Dedifferentiated amniotic fluid mesenchymal stem cell (primary cell): Measurements from ENCODE around the gene IGLL1.
"Not testable (repeated sequence)": the region's sequence is repeated elsewhere in the genome, so short reads cannot be mapped to it uniquely, and the experiment has no call there.

Experiments used
- DNase-seq: peaks from one replicate; pipeline ENCODE4 v3.0.0-alpha.2; 2016; ENCODE audit errors: extremely low spot score

IGLL1 gene

DNA sequence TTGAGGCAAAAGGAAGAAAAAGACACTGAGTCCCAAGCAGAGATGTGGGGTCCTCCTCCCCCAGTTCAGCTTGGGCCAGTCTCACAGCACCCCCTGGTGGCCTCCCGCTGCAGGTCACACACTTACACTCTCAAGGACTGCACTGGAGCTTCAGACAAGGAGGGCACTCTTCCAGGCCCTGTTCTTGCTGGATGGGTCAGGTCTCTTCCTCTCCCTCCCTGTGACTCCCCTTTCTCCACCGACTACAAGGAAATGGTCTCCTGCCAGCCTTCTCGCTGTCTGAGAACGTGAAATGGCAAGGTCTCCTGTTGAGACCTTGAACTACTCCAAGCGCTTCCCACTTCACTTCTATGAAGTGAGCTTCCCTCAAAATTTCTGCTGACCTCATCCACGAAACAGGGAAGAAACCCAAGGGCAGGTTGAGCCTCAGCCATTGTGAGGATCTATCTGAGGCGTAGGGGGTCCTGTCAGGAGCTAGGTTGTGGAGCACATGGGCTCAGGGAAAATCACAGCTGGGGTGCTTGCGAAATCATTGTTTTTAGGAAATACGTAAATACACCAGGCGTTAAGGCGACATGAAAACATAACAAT, 11.2 kb upstream of the IGLL1 start:
- DNase-seq, result no peak

DNA sequence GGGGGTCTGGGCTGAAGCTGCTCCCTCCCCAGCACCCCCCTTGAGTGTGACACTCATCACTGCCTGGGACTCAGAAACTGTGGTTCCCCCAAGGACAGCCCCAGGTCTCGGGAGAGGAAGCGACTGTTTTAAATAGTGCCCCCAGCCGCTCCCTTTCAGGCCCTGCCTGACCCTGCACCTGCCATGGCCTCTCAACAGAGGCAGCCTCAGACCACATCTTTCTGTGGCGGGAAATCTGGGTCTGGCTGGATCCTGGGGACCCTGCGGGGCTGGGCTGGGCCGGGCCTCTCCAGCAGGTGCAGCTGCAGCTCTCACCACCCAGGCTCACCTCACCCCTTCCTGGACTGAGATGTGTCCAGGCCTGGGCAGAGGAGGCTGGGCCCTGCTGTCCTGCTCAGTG, 3.7 kb upstream of the IGLL1 start:
- DNase-seq, result no peak

DNA sequence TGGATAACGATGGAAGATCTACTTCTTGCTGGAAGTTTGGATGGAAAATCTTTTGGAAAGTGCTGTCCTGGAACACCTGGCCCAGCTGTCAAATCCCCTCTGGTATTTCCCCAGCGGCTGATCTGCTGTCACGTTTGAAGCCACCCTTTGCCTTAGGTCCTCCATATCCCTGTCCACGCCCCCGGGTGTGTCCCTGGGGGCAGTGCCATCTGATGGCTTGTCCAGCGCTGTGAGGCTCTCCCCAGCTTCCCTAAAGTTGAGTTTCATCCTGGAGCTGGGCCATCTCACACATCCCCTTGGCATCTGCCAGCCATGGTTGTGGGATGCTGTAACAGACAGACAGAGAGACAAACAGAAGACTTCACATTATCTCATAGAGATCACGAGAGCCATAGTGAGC, 3.1 kb upstream of the IGLL1 start:
- no peak for DNase-seq

DNA sequence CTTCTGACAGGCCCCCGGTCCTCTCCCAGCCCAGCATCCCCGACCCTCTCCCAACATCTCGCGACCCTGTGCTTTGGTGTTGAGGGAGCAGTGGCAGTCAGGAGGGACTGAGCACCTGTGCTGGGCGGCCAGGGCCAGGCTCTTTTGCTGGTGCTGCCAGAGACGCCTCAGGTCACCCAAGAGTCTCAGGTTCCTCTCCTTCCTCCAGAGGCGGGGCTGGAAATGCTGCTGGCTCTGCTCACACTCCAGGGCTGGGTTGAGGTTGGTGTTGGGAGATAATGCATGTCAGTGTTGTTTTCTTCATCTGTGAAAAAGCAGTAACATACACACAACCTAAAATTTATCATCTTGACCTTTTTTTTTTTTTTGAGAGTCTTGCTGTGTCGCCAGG, 1.2 kb upstream of the IGLL1 start:
- DNase-seq, result no peak

DNA sequence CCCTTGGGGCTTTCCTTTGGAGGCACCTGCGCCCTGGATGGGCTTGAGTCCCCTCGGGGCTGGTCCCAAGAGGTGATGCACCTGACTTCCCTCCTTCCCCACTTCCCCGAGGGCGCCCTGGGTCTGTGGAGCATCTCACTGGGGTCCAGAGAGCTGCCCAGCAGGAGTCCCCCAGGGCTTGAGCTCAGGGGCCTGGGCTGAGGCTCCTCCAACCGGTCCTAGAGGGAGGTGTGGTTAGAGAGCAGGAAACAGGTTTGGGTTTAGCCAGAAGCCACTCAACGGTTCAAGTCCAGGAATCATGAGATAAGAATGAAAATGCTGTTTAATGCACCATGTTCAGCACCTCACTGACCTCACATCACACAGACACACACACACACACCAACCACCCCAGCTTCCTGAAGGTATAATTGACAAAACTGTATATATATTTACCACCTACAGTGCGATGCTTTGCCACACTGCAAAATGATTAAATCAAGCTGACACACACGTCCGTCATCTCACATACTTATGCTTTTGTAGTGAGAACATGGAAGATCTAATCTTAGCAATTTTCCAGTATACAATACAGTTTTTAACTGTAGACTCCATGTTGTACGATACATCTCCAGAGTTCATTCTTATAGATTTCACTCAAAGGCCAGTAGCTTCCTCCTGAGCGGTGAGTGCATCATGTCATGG, 628 bp upstream of the IGLL1 start:
- DNase-seq, result no peak

DNA sequence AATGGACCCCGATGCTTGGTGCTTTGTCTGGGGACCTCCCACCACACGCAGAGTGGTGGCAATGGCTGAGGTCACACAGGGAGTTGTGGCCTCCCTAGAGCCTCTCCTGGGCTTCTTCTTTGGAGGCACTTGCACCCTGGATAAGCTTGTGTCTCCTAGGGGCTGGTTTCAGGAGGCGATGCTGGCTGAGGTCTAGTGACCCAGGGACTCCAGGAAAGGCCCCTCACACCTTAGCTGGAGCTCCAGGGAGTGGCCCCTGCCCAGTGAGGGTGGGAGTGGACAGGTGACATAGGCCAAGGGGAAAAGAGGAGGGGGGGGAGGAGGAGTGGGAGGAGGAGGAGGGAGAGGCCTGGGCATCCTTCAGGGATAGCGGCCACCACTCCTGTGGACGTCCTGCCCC, 810 bp downstream of the IGLL1 start:
- DNase-seq, result no peak

DNA sequence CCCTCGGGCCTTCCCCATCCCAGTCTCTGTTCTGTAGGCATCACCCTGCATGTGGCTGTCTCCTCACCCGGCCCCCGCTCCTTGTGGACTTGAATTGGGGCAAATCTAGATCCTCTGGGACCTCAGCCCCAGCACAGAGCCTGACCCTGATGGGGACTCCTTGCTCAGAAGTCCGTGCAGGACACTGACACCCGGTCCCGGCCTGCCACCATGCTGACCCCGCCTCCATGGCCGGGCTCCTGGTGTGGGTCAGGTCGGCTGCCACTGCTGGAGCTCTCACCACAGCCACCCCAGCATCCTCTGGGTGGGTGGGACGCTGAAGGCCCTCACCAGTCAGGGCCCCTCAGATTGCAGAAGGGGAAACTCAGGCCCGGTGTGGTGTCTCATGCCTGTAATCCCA, 1.8 kb downstream of the IGLL1 start:
- no peak for DNase-seq

DNA sequence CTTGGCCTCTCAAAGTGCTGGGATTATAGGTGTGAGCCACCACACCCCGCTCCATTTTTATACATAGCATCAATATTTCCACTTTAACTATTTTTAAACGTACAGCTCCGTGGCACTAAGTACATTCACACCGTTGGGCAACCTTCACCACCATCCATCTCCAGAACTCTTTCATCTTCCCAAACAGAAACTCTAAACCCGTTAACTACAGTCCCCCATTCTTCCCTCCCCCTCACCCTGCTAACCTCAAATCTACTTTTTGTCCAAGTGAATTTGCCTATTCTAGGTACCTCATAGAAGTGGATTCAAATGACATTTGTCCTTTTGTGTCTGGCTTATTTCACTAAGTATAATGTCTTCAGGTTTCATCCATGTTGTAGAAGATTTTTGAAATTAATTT, 3.4 kb downstream of the IGLL1 start:
- DNase-seq, result no peak

DNA sequence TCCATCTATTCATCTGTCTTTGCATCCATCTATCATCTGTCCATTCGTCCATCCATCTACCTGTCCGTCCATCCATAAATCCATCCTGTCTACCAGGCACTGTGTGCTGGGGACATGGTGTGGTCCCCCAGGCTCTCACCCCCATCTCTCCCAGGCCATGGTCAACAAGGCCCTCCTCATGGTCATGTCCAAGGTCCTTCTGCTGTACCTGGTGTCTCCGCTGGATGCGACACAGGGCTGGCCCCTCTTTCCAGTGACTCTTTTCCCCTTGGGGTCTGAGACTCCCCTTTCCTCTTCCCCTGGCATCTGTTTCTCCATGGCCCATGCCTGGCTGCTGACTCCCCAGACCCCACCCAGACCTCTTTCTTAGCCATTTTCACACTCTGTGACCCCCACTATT, 4.5 kb downstream of the IGLL1 start:
- DNase-seq, result no peak

DNA sequence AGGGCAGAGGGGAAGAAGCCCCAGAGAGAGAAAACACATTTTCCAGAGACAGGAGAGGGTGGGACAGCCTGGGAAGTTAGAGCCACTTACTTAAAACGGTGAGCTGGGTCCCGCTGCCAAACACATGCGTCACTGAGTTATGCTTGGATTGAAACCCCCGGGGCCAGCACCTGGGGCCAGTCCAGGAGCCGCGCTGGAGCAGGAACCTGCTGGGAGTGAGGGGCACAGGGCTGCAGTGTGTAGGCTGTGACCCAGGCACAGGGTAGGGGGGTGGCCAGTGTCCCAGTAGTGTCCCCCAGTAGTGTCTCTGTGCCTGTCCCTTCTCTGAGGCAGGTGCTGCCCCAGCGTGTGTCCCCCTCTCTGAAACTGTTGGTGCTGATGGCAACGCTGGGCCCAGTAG, 5.2 kb downstream of the IGLL1 start:
- DNase-seq, result no peak

DNA sequence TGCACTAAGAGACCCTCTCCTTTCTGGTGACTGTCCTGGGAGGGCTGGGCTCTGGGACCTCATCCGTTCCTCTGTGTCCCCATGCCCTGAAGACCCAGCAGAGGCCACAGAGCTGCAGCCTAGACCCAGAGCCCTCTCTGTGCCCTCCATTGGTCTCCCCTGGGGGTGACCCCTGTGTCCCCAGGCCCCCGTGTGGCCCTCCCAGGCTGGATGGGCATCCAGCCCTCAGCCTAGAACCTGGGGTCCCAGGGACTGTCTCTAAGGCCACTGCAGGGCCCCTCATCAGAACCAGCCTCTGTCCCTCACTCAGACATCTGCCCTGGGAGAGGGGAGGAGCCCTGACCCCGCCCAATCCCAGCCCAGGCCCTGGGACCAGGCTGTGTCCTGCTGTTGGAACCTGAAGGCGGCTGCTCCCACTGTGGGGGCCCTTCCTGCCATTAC, 5.7 kb downstream of the IGLL1 start:
- DNase-seq, result no peak

DNA sequence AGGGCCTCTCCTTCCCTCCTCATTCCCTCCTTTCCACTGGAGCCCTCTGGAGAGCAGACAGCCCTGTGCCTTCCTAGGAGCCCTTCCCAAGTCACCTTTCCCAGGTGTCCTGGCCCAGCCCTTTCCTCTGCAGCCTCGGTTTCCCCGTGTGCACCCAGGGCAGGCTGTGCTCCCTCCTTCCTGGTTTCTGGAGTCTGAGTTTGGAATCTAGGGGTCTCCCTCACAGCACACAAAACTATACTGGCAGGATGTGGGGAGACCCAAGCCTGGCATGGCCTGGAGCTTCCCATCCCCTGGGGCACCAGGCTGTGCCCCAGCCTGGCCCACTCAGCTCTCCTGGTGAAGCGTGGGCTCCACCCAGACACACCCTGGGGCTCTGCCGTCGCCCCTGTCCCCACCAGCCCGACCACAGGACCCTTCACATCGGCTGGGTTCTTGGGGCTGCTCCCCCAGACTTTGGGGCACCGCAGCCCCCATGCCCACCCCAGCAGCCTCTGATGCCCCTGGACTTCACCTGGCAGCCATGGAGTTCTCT, 6.3 kb downstream of the IGLL1 start:
- not testable (repeated sequence) for DNase-seq

DNA sequence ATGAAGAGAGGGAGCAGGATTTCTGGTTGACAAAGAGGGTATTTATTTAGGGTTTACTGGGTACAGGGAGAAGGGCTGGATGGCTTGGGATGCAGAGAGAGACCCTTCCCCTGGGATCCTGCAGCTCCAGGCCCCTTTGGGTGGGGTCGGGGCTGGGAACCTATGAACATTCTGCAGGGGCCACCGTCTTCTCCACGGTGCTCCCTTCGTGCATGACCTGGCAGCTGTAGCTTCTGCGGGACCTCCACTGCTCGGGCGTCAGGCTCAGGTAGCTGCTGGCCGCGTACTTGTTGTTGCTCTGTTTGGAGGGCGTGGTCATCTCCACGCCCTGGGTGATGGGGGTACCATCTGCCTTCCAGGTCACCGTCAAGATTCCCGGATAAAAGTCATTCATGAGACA, 7.0 kb downstream of the IGLL1 start:
- DNase-seq, result not testable (repeated sequence)

DNA sequence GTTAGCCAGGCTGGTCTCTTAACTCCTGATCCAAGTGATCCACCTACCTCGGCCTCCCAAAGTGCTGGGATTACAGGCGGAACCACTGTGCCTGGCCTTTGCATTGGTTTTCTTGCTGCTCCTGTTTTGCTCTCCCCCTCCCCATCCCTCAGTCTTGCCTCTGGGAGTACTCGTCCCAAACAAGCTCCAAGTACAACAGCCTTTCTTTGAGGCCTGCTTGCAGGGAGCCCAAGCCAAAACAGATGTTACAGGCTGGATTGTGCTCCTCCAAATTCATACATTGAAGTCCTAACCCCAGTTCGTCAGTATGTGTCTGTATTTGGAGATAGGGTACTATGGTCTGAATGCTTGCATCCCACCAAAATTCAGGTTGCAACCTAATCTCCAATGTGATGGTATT, 8.6 kb downstream of the IGLL1 start:
- DNase-seq, result no peak

DNA sequence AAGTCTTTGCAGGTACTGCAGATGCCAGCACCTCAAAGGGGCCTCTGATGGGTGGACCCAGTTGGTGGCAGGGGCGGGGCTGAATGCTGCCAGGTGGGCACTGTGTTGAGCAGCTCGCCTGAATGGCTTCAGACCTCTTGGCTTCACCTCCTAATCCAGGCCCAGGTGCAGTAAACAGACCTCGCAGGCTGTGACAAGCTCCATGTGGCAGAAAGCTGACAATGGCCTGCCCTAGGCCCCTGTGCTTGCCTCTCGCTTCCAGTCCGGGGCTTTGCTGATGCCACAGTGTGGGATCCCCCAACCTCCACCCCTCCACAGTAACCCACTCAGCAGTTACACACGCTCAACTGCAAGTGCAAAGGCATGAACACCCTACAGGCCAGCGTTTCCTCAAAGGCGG, 9.4 kb downstream of the IGLL1 start:
- DNase-seq, result no peak

DNA sequence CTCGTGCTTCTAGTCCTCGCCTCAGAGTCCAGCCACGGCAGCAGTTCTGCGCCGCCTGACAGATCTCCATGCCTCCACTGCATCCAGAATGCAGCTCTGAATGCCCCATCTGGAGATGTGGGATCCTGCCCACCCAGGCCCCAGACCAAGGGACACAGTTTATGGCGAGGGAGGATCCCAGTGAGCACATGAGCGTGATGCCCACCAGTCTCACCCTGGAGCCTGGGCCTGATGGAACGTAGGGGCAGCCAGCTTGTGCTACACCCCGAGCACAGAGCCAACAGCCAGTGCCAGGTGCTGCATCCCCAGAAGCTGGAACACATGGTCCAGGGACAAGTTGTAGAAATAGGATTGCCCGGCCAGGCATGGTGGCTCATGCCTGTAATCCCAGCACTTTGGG, 10.4 kb downstream of the IGLL1 start:
- no peak for DNase-seq

DNA sequence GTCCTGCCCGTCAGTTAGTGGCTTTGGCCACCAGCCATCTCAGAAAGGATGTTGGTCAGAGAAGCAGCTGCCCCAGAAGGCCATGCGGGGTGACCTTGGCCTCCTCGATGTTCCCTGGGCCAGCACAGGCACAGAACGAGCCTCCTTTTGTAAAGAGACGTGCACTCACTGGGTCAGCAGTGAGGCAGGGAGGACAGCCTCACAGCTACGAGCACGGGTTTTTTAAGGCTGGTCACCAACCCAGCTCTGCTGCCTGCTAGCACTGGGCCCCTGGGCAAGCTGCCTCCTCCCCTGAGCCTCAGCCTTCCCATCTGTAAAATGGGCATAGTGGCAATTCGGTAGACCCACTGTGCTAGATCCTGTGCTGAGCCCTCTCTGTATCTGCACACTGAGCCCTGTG, 10.8 kb downstream of the IGLL1 start:
- no peak for DNase-seq

DNA sequence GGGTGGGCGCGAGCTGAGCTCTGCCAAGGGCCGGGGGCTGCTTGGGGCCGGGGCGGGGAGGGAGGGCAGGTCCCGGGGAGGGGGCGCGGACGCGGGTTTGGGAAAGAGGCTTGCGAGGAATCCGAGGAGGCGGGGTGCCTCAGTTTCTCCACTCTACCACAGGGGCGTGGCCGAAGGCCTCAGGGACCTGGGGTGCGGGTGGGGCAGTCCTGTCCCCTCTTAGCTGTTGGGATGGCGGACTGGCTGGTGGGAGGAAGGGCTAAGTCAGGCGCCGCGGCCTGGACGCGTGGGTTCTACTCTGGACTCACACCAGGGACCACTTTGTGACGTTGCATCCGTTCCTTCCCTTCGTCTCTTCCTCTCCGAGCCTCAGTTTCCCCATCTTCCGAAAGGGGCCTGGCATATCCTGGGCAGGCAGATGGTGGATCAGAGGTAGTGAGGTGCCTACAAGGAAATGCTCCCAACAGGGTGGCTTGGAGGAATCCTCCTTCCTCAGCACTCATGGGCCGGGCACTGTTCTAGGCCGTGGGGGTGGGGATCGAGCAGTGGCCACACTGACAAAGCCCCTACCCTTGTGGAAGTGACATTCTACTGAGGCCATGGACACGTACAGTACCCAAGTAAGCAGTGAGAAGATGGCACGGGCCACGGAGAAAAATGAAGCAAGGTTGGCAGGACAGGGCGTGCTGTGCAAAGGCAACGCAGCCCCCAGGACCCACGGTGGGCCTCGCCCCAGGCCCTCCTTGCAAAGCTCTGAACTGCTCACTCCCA, 13.2 kb downstream of the IGLL1 start:
- DNase-seq, result no peak

DNA sequence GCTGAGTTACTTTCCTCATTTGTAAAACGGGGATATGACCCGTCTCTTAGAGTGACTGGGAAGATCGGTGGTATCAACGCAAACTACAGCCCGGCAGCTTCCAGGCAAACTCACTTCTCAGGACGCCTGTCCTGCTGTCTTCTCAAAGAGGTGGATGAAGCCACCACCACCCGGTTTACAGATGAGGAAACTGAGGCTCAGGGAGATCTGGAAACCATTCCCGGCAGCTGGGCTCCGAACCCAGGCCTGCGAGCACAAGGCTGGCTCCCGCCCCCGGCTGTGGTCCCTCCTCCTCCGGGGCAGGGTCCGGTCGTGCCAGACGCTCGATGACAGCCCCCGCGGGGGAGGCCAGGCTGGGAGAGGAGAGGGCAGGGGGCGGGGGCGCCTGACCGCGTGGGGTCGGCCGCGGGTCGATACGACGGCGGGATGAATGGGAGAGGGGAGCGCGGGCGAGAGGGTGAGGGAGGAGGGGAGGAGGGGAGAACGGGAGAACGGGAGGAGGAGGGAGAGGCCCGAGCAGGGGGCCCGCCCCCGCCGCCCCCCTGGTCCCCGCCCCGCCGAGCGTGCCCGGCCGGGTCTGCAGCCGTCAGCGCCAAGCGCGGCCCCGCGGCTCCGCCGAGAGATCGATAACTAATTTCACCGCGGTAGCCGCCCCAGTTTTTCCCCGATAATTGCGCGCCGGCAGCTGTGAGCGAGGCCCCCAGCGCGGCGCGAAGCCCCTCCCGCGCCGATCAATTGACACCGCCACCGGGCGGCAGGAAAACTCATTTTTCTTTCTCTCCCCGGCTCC, 14.0 kb downstream of the IGLL1 start:
- DNase-seq, result no peak

DNA sequence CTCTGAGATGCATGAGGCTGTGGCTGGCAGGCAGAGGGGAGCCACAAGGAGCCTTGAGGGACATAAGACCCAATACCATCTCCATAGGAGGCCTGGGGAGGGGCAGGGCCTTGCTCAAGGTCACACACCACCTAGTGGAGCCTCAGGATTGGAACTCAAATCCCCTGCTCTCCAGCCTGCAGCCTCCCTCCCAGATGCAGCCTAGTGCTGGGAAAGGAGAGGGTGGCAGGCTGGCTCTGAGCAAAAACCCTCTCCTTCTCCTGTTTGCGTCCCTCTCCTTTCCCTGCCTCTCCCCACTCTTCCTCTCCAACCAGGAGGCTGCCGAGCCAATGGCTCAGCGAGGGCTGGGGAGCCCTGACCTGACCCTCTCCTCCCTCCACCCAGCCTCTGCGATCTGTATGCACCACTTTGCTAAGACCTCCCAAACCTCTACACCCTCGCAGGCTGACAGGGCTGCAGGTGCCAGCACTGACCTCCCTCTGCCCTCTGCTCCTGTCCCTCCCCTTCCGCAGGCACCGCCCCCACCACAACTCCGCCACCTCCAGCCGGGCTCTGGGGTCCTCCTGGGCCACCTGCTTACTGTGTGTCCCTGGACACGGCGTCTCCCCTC, 14.7 kb downstream of the IGLL1 start:
- no peak for DNase-seq

DNA sequence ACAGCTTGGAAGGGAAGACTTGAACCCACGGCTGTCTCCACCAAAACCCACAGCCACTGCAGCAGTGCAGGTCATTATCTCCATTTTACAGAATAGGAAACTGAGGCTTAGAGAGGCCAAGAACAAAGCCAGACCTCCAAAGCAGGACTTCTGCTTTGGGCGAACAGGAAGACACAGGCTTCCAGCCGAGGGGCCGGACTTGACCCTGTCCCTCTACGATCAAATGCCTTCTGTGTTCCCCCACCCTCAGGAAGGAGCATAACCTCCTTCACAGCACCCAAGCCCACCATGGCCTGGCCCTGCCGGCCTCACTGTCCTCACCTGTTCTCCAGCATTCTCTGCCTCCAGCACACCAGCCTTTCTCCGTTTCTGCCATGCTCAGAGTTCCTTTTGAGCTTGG, 15.8 kb downstream of the IGLL1 start:
- no peak for DNase-seq

DNA sequence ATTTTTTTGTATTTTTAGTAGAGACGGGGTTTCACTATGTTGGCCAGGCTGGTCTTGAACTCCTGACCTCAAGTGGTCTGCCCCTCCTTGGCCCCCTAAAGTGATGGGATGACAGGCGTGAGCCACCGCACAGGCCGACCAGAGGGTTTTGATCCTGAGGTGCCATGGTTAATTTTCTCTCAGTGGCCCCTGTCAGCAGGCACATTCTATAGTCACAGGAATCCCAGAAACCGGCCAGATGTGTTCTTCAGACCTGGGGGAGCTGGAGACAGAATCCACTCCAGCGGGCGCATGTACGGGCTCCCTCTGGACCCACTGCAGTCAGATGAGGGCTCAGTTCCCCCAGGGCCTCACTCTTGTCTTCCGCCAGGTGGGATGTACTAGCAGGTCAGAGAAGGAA, 17.0 kb downstream of the IGLL1 start:
- DNase-seq, result no peak
